T-cell (primary cell): Measurements from ENCODE around the gene MTRFR. TPM values are rescaled to one million over a fixed set of nuclear protein-coding genes. Genes with fewer than 3 reads are reported as not detected.

ENCODE experiments used
- ATAC-seq, 4 experiments: fragments of 200-7000 bp in 3 of 4; fragments of 150-1000 bp in 1 of 4; cut with Tn5 transposase; replicated peaks in 1 of 4; 1 replicate in 3 of 4; 2 replicates in 1 of 4; pipeline ENCODE4 v1.10.0; 2021; ENCODE audit warnings: moderate library complexity in 3 of 4, mild to moderate bottlenecking in 2 of 4, moderate number of reproducible peaks in 1 of 4
- CTCF ChIA-PET, 2 donors: fragments of 300-600 bp; sonication (Branson Sonifier 250); formaldehyde crosslinking; loops; one replicate each; lab custom pipeline; 2022; ENCODE audit warnings: antibody characterized with exemption in 2 of 2; lab: Charles Lee
- POLR2A ChIA-PET, 2 donors: fragments of 300-600 bp; sonication (Branson Sonifier 250); formaldehyde crosslinking; loops; one replicate each; lab custom pipeline; 2022; ENCODE audit warnings: antibody characterized with exemption in 2 of 2; lab: Charles Lee
- DNase-seq, 35 experiments: peaks; one replicate each; pipeline versions ENCODE4 v3.0.0 to v3.0.0-alpha.2; 2013 to 2023
- H3K27ac ChIP-seq: one replicate; pipeline ENCODE4 v1.5.1; 2013; ENCODE audit warnings: low read length
- H3K27me3 ChIP-seq, 2 experiments: replicated peaks in 1 of 2; 1 replicate in 1 of 2; 2 replicates in 1 of 2; pipeline versions ENCODE4 v1.6.1 to v1.7.0; 2013; ENCODE audit warnings: low read length in 1 of 2, mixed read lengths in 1 of 2; ENCODE audit not compliant: control insufficient read depth in 2 of 2, insufficient read depth in 2 of 2; ENCODE audit errors: extremely low read depth in 1 of 2
- H3K36me3 ChIP-seq, 2 donors: 1 replicate in 1 of 2; 2 replicates in 1 of 2; pipeline versions ENCODE4 v1.6.1 to v1.7.0; 2013; ENCODE audit warnings: low read length in 1 of 2; ENCODE audit not compliant: control insufficient read depth in 2 of 2, insufficient read depth in 1 of 2; ENCODE audit errors: extremely low read depth in 1 of 2
- H3K4me1 ChIP-seq, 2 experiments: 1 replicate in 1 of 2; 2 replicates in 1 of 2; pipeline versions ENCODE4 v1.6.1 to v1.7.0; 2013; ENCODE audit warnings: low read length in 2 of 2, mixed read lengths in 1 of 2; ENCODE audit not compliant: insufficient read depth in 2 of 2, control insufficient read depth in 1 of 2; ENCODE audit errors: extremely low read depth in 1 of 2
- H3K4me3 ChIP-seq, 2 donors: 1 replicate in 1 of 2; 2 replicates in 1 of 2; pipeline versions ENCODE4 v1.5.1 to v1.7.0; 2013; ENCODE audit warnings: mild to moderate bottlenecking in 2 of 2, low read length in 1 of 2, moderate library complexity in 1 of 2; ENCODE audit not compliant: control insufficient read depth in 1 of 2; ENCODE audit errors: extremely low read depth in 1 of 2
- H3K9me3 ChIP-seq: 2 replicates; pipeline ENCODE4 v1.7.0; 2013
- H3K27ac Mint-ChIP-seq, 2 donors: one replicate each; pipeline ENCODE4 v1.8.0; 2020 to 2021; ENCODE audit warnings: mild to moderate bottlenecking in 2 of 2, mixed read lengths in 2 of 2
- H3K27me3 Mint-ChIP-seq, 2 donors: one replicate each; pipeline ENCODE4 v1.8.0; 2021 to 2022; ENCODE audit warnings: mixed read lengths in 2 of 2
- H3K36me3 Mint-ChIP-seq: one replicate; pipeline ENCODE4 v1.8.0; 2021; ENCODE audit warnings: mixed read lengths
- H3K4me1 Mint-ChIP-seq, 3 donors: one replicate each; pipeline ENCODE4 v1.8.0; 2020 to 2022; ENCODE audit warnings: mixed read lengths in 3 of 3, mild to moderate bottlenecking in 1 of 3
- H3K4me3 Mint-ChIP-seq, 3 donors: one replicate each; pipeline ENCODE4 v1.8.0; 2020 to 2022; ENCODE audit warnings: mild to moderate bottlenecking in 3 of 3, mixed read lengths in 3 of 3, moderate library complexity in 3 of 3
- H3K9me3 Mint-ChIP-seq, 3 donors: one replicate each; pipeline ENCODE4 v1.8.0; 2020 to 2022; ENCODE audit warnings: mixed read lengths in 3 of 3
- WGBS: methylation state at CpG from one replicate; pipeline ENCODE4 v1.1.5; 2013; ENCODE audit warnings: missing lambda C conversion rate; ENCODE audit not compliant: insufficient coverage; 5-methylcytosine and 5-hydroxymethylcytosine counted together
- total RNA-seq, 35 experiments: library from RNA in 6 of 35; stranded (reverse) in 6 of 35; fragments of 120-200 nt in 1 of 35; gene quantifications; one replicate each; pipeline versions ENCODE4 v1.2.1 to v1.2.4 and lab custom pipeline; 2013 to 2026

Gene MTRFR
- total RNA-seq, 5 donors from 2014 or later (not counting 1 experiment from before 2014, with no cell fraction given) = 33.7 to 49.7 (median 42.4) TPM

GRCh38 chr12:123258593-123258992, 25.4 kb downstream of the MTRFR start:
- DNase-seq (no peak), ATAC-seq (no peak)
- peaks cover under 1 to 2% (median 2%) of the 10 kb centered on the region in 3 donors for H3K4me1 Mint-ChIP-seq
- H3K4me3 ChIP-seq = no peak overlapping the region
- no peak overlapping the region for H3K4me3 Mint-ChIP-seq
- H3K27ac Mint-ChIP-seq = no peak overlapping the region
- peaks cover 25% of the 10 kb centered on the region for H3K36me3 Mint-ChIP-seq
- H3K27me3 Mint-ChIP-seq = no peaks in the 10 kb centered on the region
- no peaks in the 10 kb centered on the region for H3K9me3 ChIP-seq
- POLR2A ChIA-PET = interaction anchor here in 1 of 2 donors (0.8 kb wide), 1 partner anchor 10 kb away, joined by 5 read pairs; no protein-coding TSS in a partner anchor
- WGBS = 91% methylated on average over 1 of the region's 4 CpGs
- H3K36me3 ChIP-seq = peaks cover 14 to 40% of the 10 kb centered on the region in 2 donors
- no peaks in the 10 kb centered on the region for H3K4me1 ChIP-seq
- no peak overlapping the region for H3K27ac ChIP-seq
- no peaks in the 10 kb centered on the region for H3K9me3 Mint-ChIP-seq
- no peaks in the 10 kb centered on the region for H3K27me3 ChIP-seq
- CTCF ChIA-PET = interaction anchor here in 1 of 2 donors (0.8 kb wide), 1 partner anchor 11 kb away, joined by 3 read pairs; no protein-coding TSS in a partner anchor

GRCh38 chr12:123260081-123260480, 26.8 kb downstream of the MTRFR start:
- 83% methylated on average over 7 of the region's 9 CpGs for WGBS
- no peak for DNase-seq
- CTCF ChIA-PET = no interaction called here

GRCh38 chr12:123261196-123261595, 28.0 kb downstream of the MTRFR start:
- POLR2A ChIA-PET = interaction anchor here in 1 of 2 donors (0.6 kb wide), 1 partner anchor 19 kb away, joined by 3 read pairs; no protein-coding TSS in a partner anchor

More at GRCh38 chr12:123260081-123260480, 26.8 kb downstream of the MTRFR start:
- H3K27ac ChIP-seq = no peak overlapping the region
- H3K9me3 Mint-ChIP-seq = no peaks in the 10 kb centered on the region
- H3K4me1 ChIP-seq = no peaks in the 10 kb centered on the region
- no peaks in the 10 kb centered on the region for H3K9me3 ChIP-seq
- no peak overlapping the region for H3K4me3 Mint-ChIP-seq
- POLR2A ChIA-PET = no interaction called here
- no peak for ATAC-seq
- H3K27me3 ChIP-seq = no peaks in the 10 kb centered on the region
- no peaks in the 10 kb centered on the region for H3K4me1 Mint-ChIP-seq
- H3K36me3 ChIP-seq = peaks cover under 1 to 28% of the 10 kb centered on the region in 2 donors
- H3K36me3 Mint-ChIP-seq = peaks cover 16% of the 10 kb centered on the region
- H3K27ac Mint-ChIP-seq = no peak overlapping the region
- no peak overlapping the region for H3K4me3 ChIP-seq
- H3K27me3 Mint-ChIP-seq = no peaks in the 10 kb centered on the region

GRCh38 chr12:123263196-123263817, 30.1 kb downstream of the MTRFR start:
- Histone ChIP-seq H3K27me3 (no peaks in the 10 kb centered on the region), H3K36me3 (peaks cover 2 to 6% of the 10 kb centered on the region in 2 donors), H3K9me3 (no peaks in the 10 kb centered on the region), H3K4me3 (no peak overlapping the region), H3K4me1 (peaks cover 1 to 5% of the 10 kb centered on the region in 2 experiments), H3K27ac (no peak overlapping the region)
- no peak overlapping the region for H3K4me3 Mint-ChIP-seq
- CTCF ChIA-PET = interaction anchor here (0.6 to 0.7 kb wide), 3 partner anchors 29 to 348 kb away, joined by 3 to 6 read pairs (median 5); no protein-coding TSS in a partner anchor
- DNase-seq (no peak), ATAC-seq (no peak)
- H3K9me3 Mint-ChIP-seq = no peaks in the 10 kb centered on the region
- POLR2A ChIA-PET = no interaction called here
- no peaks in the 10 kb centered on the region for H3K27me3 Mint-ChIP-seq
- peaks cover 5 to 6% (median 6%) of the 10 kb centered on the region in 3 donors for H3K4me1 Mint-ChIP-seq
- WGBS = 97% methylated on average over 6 of the region's 8 CpGs
- H3K36me3 Mint-ChIP-seq = peaks cover 6% of the 10 kb centered on the region
- H3K27ac Mint-ChIP-seq = peak overlapping the region in 1 of 2 donors; percentile 39

More at GRCh38 chr12:123261196-123261595, 28.0 kb downstream of the MTRFR start:
- Histone ChIP-seq H3K27ac (no peak overlapping the region), H3K4me1 (no peaks in the 10 kb centered on the region), H3K36me3 (peaks cover 2 to 19% of the 10 kb centered on the region in 2 donors), H3K9me3 (no peaks in the 10 kb centered on the region), H3K27me3 (no peaks in the 10 kb centered on the region), H3K4me3 (no peak overlapping the region)
- Mint-ChIP-seq H3K27me3 (no peaks in the 10 kb centered on the region), H3K27ac (no peak overlapping the region), H3K4me1 (no peaks in the 10 kb centered on the region), H3K36me3 (peaks cover 12% of the 10 kb centered on the region), H3K4me3 (no peak overlapping the region), H3K9me3 (no peaks in the 10 kb centered on the region)
- no peak for ATAC-seq
- DNase-seq = no peak
- CTCF ChIA-PET = no interaction called here
- WGBS = no CpG with 5 or more reads among the region's 4 CpGs

GRCh38 chr12:123264642-123265041, 31.4 kb downstream of the MTRFR start:
- H3K27me3 Mint-ChIP-seq = no peaks in the 10 kb centered on the region
- DNase-seq (peak in 1 of 35 experiments; percentile 27), ATAC-seq (peak in 1 of 4 experiments; percentile 19)
- Histone ChIP-seq H3K4me3 (no peak overlapping the region), H3K36me3 (peaks cover 0 to 2% of the 10 kb centered on the region in 2 donors), H3K27me3 (no peaks in the 10 kb centered on the region), H3K9me3 (no peaks in the 10 kb centered on the region), H3K27ac (no peak overlapping the region), H3K4me1 (peaks cover 5 to 19% of the 10 kb centered on the region in 2 experiments)
- 72% methylated on average over 7 of the region's 7 CpGs for WGBS
- H3K4me1 Mint-ChIP-seq = peaks cover 15 to 16% (median 16%) of the 10 kb centered on the region in 3 donors
- no peaks in the 10 kb centered on the region for H3K9me3 Mint-ChIP-seq
- H3K4me3 Mint-ChIP-seq = no peak overlapping the region
- no peak overlapping the region for H3K27ac Mint-ChIP-seq
- peaks cover 3% of the 10 kb centered on the region for H3K36me3 Mint-ChIP-seq
- ChIA-PET CTCF (no interaction called here), POLR2A (no interaction called here)

GRCh38 chr12:123265851-123266678, 32.8 kb downstream of the MTRFR start:
- Histone ChIP-seq H3K27ac (no peak overlapping the region), H3K9me3 (no peaks in the 10 kb centered on the region), H3K4me3 (no peak overlapping the region), H3K36me3 (peaks cover 0 to 2% of the 10 kb centered on the region in 2 donors), H3K27me3 (peaks cover 0 to 5% of the 10 kb centered on the region in 2 experiments), H3K4me1 (peaks cover 13 to 30% of the 10 kb centered on the region in 2 experiments)
- POLR2A ChIA-PET = no interaction called here
- peaks cover 15 to 25% (median 24%) of the 10 kb centered on the region in 3 donors for H3K4me1 Mint-ChIP-seq
- 98% methylated on average over 28 of the region's 35 CpGs for WGBS
- no peaks in the 10 kb centered on the region for H3K9me3 Mint-ChIP-seq
- no peaks in the 10 kb centered on the region for H3K36me3 Mint-ChIP-seq
- H3K27me3 Mint-ChIP-seq = no peaks in the 10 kb centered on the region
- CTCF ChIA-PET = no interaction called here
- DNase-seq (no peak), ATAC-seq (no peak)
- no peak overlapping the region for H3K27ac Mint-ChIP-seq
- no peak overlapping the region for H3K4me3 Mint-ChIP-seq
